ENCODE measurements around the gene KY.

The KY gene

GRCh38 chr3:134568790-134569189 lies 82.0 kb downstream of the KY start:
- Histone ChIP-seq H3K27ac (ENCODE audit: low read depth, low read length) (no peak overlapping the region), H3K9me2 (replicated peaks; ENCODE audit: control insufficient read depth, low read length) (no peaks in the 10 kb centered on the region), H3K4me2 (ENCODE audit: low read length) (no peak overlapping the region), H3K36me3 (ENCODE audit: control insufficient read depth, low read length) (peaks cover 4% of the 10 kb centered on the region), H3K4me1 (ENCODE audit: control insufficient read depth, low read length) (no peaks in the 10 kb centered on the region), H3K9me3 (ENCODE audit: control insufficient read depth, insufficient read depth, low read length) (peaks cover 8% of the 10 kb centered on the region; the same call in 1 of the 2 replicates), H4K20me1 (ENCODE audit: control insufficient read depth, insufficient read depth, low read depth, low read length) (no peaks in the 10 kb centered on the region), H3K4me3 (ENCODE audit: low read length) (no peak overlapping the region), H3K79me2 (ENCODE audit: control insufficient read depth, low read length) (no peaks in the 10 kb centered on the region), H3F3A (ENCODE audit: control insufficient read depth, insufficient read depth) (0 out of 2 replicates have a peak, but pooled peaks cover 2% of the 10 kb centered on the region), H3K27me3 (ENCODE audit: control insufficient read depth, low read length) (no peaks in the 10 kb centered on the region)
- TF ChIP-seq EZH2phosphoT487 (IDR thresholded peaks at IDR 0.05; ENCODE audit: borderline replicate concordance, low read length) (no peak), CTCF (IDR thresholded peaks at IDR 0.05; ENCODE audit: low read depth, low read length, poor library complexity, severe bottlenecking) (no peak)

GRCh38 chr3:134567605-134568004 lies 83.2 kb downstream of the KY start:
- 0 out of 2 replicates have a peak, but pooled peaks cover 2% of the 10 kb centered on the region for H3F3A ChIP-seq (ENCODE audit: control insufficient read depth, insufficient read depth)
- H3K4me3 ChIP-seq (ENCODE audit: low read length), result no peak overlapping the region
- no peak for TF ChIP-seq EZH2phosphoT487 (IDR thresholded peaks at IDR 0.05; ENCODE audit: borderline replicate concordance, low read length)
- no peak for TF ChIP-seq CTCF (IDR thresholded peaks at IDR 0.05; ENCODE audit: low read depth, low read length, poor library complexity, severe bottlenecking)
- H3K9me3 ChIP-seq (ENCODE audit: control insufficient read depth, insufficient read depth, low read length), result peaks cover 8% of the 10 kb centered on the region; the same call in 1 of the 2 replicates
- H3K4me2 ChIP-seq (ENCODE audit: low read length), result no peak overlapping the region
- H3K36me3 ChIP-seq (ENCODE audit: control insufficient read depth, low read length), result peaks cover 4% of the 10 kb centered on the region
- no peaks in the 10 kb centered on the region for H3K27me3 ChIP-seq (ENCODE audit: control insufficient read depth, low read length)
- no peaks in the 10 kb centered on the region for H4K20me1 ChIP-seq (ENCODE audit: control insufficient read depth, insufficient read depth, low read depth, low read length)
- no peaks in the 10 kb centered on the region for H3K4me1 ChIP-seq (ENCODE audit: control insufficient read depth, low read length)
- no peaks in the 10 kb centered on the region for H3K9me2 ChIP-seq (replicated peaks; ENCODE audit: control insufficient read depth, low read length)
- no peak overlapping the region for H3K27ac ChIP-seq (ENCODE audit: low read depth, low read length)
- H3K79me2 ChIP-seq (ENCODE audit: control insufficient read depth, low read length), result no peaks in the 10 kb centered on the region

- H3K9me2 ChIP-seq (replicated peaks; ENCODE audit: control insufficient read depth, low read length), result no peaks in the 10 kb centered on the region
- 0 out of 2 replicates have a peak, but pooled peaks cover 2% of the 10 kb centered on the region for H3F3A ChIP-seq (ENCODE audit: control insufficient read depth, insufficient read depth)
- H3K4me1 ChIP-seq (ENCODE audit: control insufficient read depth, low read length), result no peaks in the 10 kb centered on the region
- H4K20me1 ChIP-seq (ENCODE audit: control insufficient read depth, insufficient read depth, low read depth, low read length), result no peaks in the 10 kb centered on the region
- H3K27me3 ChIP-seq (ENCODE audit: control insufficient read depth, low read length), result no peaks in the 10 kb centered on the region
- no peak overlapping the region for H3K27ac ChIP-seq (ENCODE audit: low read depth, low read length)
- peaks cover 22% of the 10 kb centered on the region for H3K36me3 ChIP-seq (ENCODE audit: control insufficient read depth, low read length)
- no peaks in the 10 kb centered on the region for H3K79me2 ChIP-seq (ENCODE audit: control insufficient read depth, low read length)
- no peak overlapping the region for H3K4me3 ChIP-seq (ENCODE audit: low read length)
- H3K4me2 ChIP-seq (ENCODE audit: low read length), result no peak overlapping the region
- TF ChIP-seq EZH2phosphoT487 (IDR thresholded peaks at IDR 0.05; ENCODE audit: borderline replicate concordance, low read length) (no peak), CTCF (IDR thresholded peaks at IDR 0.05; ENCODE audit: low read depth, low read length, poor library complexity, severe bottlenecking) (no peak)
- peaks cover 8% of the 10 kb centered on the region; the same call in 1 of the 2 replicates for H3K9me3 ChIP-seq (ENCODE audit: control insufficient read depth, insufficient read depth, low read length)
These were observed 85.8 kb downstream of the KY start for GRCh38 chr3:134564991-134565390.

Measured in DOHH2 (cell line).